SH-SY5Y (cell line): ENCODE measurements around the gene ATP6V1G2.

Experiments
- GATA2 ChIP-seq: IDR thresholded peaks from 2 replicates; pipeline ENCODE4 v1.6.1; 2011; ENCODE audit warnings: mild to moderate bottlenecking, low read depth, low read length
- GATA3 ChIP-seq: IDR thresholded peaks from 2 replicates; pipeline ENCODE4 v1.6.1; 2011; ENCODE audit warnings: low read depth, mild to moderate bottlenecking, low read length, moderate library complexity

GRCh38 chr6:31559606-31559957 is 13.2 kb upstream of the ATP6V1G2 start:
- no peak for TF ChIP-seq GATA2
- no peak for TF ChIP-seq GATA3
